ENCODE measurements around the gene SHC3. TPM values are rescaled to one million over a fixed set of nuclear protein-coding genes. Genes with fewer than 3 reads are reported as not detected.
A peak's percentile ranks its signal among the peaks of the same experiment; 100 is the strongest.

SHC3 gene
- total RNA-seq, 2 experiments from 2014 or later = not detected

DNA sequence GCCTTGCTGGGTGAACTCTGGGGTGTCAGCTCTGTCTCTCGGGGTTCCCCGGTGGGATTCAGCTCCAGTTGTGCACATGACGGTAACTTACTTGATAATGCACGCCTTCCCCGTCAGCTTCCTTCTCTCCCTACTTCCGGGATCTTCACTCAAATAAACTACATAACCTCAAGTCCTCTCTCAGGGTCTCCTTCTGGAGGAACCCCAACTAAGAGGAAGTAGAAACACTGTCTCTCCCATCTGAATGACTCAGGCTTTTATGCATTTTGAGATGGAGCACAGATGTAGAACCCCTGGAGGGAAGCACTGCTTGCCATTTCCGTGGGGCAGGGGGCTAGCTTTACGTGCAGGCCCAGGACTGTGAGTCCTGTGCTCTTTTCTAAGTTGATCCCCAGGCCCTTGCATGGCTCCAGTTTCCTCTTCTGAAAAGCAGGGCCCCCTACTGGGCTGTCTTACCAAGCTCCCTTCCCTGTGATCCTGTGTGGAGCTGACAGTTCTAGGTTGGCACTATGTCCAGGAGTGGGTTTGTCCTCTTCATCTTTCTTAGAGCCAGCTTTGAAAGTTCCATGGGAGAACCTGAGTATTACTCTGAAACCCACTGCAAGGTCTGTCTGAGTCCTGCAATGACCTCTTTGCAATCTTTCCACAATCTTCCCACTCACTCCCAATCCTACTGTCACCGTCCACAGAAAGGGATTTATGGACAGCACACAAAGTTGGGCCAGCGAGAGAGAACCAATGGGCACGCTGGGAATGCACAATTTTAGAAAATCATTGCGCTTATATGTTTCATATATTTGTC, 169.7 kb downstream of the SHC3 start:
- H3K4me1 Mint-ChIP-seq = no peaks in the 10 kb centered on the region
- CTCF ChIA-PET = no interaction called here
- H3K27me3 Mint-ChIP-seq = peaks cover 9% of the 10 kb centered on the region
- H3K27ac Mint-ChIP-seq = no peak overlapping the region
- H3K4me3 Mint-ChIP-seq = no peak overlapping the region
- no peak for ATAC-seq
- DNase-seq = no peak
- no peaks in the 10 kb centered on the region for H3K36me3 Mint-ChIP-seq
- H3K9me3 Mint-ChIP-seq (ENCODE audit: low read depth) = no peaks in the 10 kb centered on the region

- H3K4me3 Mint-ChIP-seq = no peak overlapping the region
- no peak overlapping the region for H3K27ac Mint-ChIP-seq
- ATAC-seq (no peak), DNase-seq (no peak)
- H3K27me3 Mint-ChIP-seq = peaks cover 10% of the 10 kb centered on the region
- H3K36me3 Mint-ChIP-seq = no peaks in the 10 kb centered on the region
- no peaks in the 10 kb centered on the region for H3K4me1 Mint-ChIP-seq
- CTCF ChIA-PET = no interaction called here
- no peaks in the 10 kb centered on the region for H3K9me3 Mint-ChIP-seq (ENCODE audit: low read depth)
These were observed 170.4 kb downstream of the SHC3 start for GRCh38 chr9:89008055-89008743.

GRCh38 chr9:89006996-89007967, 171.3 kb downstream of the SHC3 start:
- no peak for DNase-seq
- ATAC-seq = no peak
- no peaks in the 10 kb centered on the region for H3K4me1 Mint-ChIP-seq
- H3K36me3 Mint-ChIP-seq = no peaks in the 10 kb centered on the region
- H3K27me3 Mint-ChIP-seq = peaks cover 13% of the 10 kb centered on the region
- no peak overlapping the region for H3K27ac Mint-ChIP-seq
- H3K4me3 Mint-ChIP-seq = no peak overlapping the region
- CTCF ChIA-PET = no interaction called here
- no peaks in the 10 kb centered on the region for H3K9me3 Mint-ChIP-seq (ENCODE audit: low read depth)

- Mint-ChIP-seq H3K27me3 (peaks cover 16% of the 10 kb centered on the region), H3K4me3 (no peak overlapping the region), H3K4me1 (no peaks in the 10 kb centered on the region), H3K36me3 (no peaks in the 10 kb centered on the region), H3K9me3 (ENCODE audit: low read depth) (no peaks in the 10 kb centered on the region), H3K27ac (no peak overlapping the region)
- no peak for ATAC-seq
- CTCF ChIA-PET = no interaction called here
- no peak for DNase-seq
These were observed 172.4 kb downstream of the SHC3 start for GRCh38 chr9:89006267-89006666.

DNA sequence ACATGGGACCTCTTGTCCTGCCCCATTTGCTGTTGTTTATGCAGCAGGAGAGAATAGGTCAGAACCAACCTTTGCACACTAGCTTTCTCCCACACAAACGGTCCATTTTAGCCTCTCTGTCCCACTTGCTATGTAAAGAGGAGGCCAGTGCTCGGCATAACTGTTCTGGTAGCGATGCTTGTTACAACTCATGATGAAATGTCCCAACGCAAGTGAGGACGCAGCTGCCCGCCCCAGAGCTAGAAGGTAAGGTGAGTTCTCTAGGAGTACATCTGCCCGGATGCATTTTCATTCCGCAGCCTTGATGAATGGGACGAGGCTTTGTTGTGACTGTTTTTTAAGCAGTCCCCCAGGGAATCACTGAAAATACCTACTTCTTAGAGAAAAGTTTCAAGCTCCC, 173.3 kb downstream of the SHC3 start:
- Mint-ChIP-seq H3K27me3 (peaks cover 16% of the 10 kb centered on the region), H3K9me3 (ENCODE audit: low read depth) (no peaks in the 10 kb centered on the region), H3K4me1 (peaks cover 2% of the 10 kb centered on the region), H3K4me3 (no peak overlapping the region), H3K36me3 (no peaks in the 10 kb centered on the region), H3K27ac (no peak overlapping the region)
- DNase-seq (peak; percentile 9), ATAC-seq (no peak)
- CTCF ChIA-PET = no interaction called here

DNA sequence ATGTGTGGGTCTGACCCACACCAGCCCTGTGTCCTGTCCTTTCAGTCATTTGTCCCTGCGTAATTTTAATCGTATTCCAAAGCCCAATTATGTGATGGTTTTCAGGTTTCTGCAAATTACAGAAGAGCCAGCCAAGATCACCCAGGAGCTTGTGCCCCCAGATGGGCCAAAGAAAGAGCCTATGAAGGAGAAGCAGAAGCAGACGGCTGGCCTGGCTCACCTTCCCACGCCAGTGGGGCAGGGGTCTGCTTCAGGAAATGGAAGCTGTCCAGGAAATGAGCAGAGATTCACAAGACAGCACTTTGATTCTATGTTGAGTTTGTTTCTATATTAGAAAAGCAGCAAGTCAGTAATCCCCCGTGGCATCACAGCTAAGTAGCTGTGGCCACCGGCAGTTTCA, 175.6 kb downstream of the SHC3 start:
- CTCF ChIA-PET = no interaction called here
- H3K27me3 Mint-ChIP-seq = peaks cover 20% of the 10 kb centered on the region
- DNase-seq (no peak), ATAC-seq (no peak)
- no peak overlapping the region for H3K27ac Mint-ChIP-seq
- H3K4me3 Mint-ChIP-seq = no peak overlapping the region
- peaks cover 2% of the 10 kb centered on the region for H3K4me1 Mint-ChIP-seq
- H3K36me3 Mint-ChIP-seq = no peaks in the 10 kb centered on the region
- no peaks in the 10 kb centered on the region for H3K9me3 Mint-ChIP-seq (ENCODE audit: low read depth)

DNA sequence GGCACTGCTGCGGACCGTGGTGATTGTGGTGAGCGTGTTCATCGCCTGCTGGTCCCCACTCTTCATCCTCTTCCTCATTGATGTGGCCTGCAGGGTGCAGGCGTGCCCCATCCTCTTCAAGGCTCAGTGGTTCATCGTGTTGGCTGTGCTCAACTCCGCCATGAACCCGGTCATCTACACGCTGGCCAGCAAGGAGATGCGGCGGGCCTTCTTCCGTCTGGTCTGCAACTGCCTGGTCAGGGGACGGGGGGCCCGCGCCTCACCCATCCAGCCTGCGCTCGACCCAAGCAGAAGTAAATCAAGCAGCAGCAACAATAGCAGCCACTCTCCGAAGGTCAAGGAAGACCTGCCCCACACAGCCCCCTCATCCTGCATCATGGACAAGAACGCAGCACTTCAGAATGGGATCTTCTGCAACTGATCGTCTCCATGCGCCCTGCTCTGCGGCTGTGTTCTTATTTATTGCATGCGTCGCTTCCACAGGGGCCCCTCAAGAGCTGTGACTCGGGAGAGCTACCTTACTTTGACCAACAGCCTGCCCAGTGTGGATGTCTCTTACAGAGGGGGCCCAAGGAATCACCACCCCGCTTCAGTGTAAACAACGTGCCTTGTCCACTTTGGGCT, 176.6 kb downstream of the SHC3 start:
- no peak overlapping the region for H3K27ac Mint-ChIP-seq
- H3K9me3 Mint-ChIP-seq (ENCODE audit: low read depth) = no peaks in the 10 kb centered on the region
- DNase-seq (no peak), ATAC-seq (no peak)
- H3K36me3 Mint-ChIP-seq = no peaks in the 10 kb centered on the region
- CTCF ChIA-PET = no interaction called here
- peaks cover 2% of the 10 kb centered on the region for H3K4me1 Mint-ChIP-seq
- H3K4me3 Mint-ChIP-seq = no peak overlapping the region
- H3K27me3 Mint-ChIP-seq = peaks cover 20% of the 10 kb centered on the region

DNA sequence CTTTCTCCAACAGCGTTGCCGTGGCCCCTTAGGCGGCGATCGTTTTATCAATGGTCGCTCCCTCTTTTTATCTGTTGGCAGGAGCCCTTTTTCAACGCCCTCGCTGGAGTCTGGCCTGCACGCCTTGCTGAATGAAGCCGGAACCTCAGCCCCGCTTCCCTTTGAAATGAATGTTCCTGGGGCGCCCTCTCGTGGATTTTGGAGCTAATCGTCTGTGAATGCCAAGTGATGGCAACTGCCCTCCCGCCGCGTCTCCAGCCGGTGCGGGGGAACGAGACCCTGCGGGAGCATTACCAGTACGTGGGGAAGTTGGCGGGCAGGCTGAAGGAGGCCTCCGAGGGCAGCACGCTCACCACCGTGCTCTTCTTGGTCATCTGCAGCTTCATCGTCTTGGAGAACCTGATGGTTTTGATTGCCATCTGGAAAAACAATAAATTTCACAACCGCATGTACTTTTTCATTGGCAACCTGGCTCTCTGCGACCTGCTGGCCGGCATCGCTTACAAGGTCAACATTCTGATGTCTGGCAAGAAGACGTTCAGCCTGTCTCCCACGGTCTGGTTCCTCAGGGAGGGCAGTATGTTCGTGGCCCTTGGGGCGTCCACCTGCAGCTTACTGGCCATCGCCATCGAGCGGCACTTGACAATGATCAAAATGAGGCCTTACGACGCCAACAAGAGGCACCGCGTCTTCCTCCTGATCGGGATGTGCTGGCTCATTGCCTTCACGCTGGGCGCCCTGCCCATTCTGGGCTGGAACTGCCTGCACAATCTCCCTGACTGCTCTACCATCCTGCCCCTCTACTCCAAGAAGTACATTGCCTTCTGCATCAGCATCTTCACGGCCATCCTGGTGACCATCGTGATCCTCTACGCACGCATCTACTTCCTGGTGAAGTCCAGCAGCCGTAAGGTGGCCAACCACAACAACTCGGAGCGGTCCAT, 177.4 kb downstream of the SHC3 start:
- Mint-ChIP-seq H3K4me1 (peaks cover 2% of the 10 kb centered on the region), H3K36me3 (no peaks in the 10 kb centered on the region), H3K9me3 (ENCODE audit: low read depth) (no peaks in the 10 kb centered on the region), H3K27me3 (peaks cover 20% of the 10 kb centered on the region), H3K4me3 (no peak overlapping the region), H3K27ac (no peak overlapping the region)
- CTCF ChIA-PET = interaction anchor here (0.7 to 1.5 kb wide), 9 partner anchors 10 to 895 kb away, joined by 3 to 11 read pairs (median 3); no protein-coding TSS in a partner anchor
- peak; percentile 63 for ATAC-seq
- DNase-seq = peak; percentile 81

- H3K27ac Mint-ChIP-seq = no peak overlapping the region
- peaks cover 2% of the 10 kb centered on the region for H3K4me1 Mint-ChIP-seq
- no peaks in the 10 kb centered on the region for H3K36me3 Mint-ChIP-seq
- no peaks in the 10 kb centered on the region for H3K9me3 Mint-ChIP-seq (ENCODE audit: low read depth)
- ATAC-seq (no peak), DNase-seq (no peak)
- CTCF ChIA-PET = interaction anchor here (0.7 to 1.5 kb wide), 9 partner anchors 11 to 894 kb away, joined by 3 to 11 read pairs (median 3); no protein-coding TSS in a partner anchor
- peaks cover 19% of the 10 kb centered on the region for H3K27me3 Mint-ChIP-seq
- no peak overlapping the region for H3K4me3 Mint-ChIP-seq
These were observed 178.2 kb downstream of the SHC3 start for GRCh38 chr9:89000371-89000781.

DNA sequence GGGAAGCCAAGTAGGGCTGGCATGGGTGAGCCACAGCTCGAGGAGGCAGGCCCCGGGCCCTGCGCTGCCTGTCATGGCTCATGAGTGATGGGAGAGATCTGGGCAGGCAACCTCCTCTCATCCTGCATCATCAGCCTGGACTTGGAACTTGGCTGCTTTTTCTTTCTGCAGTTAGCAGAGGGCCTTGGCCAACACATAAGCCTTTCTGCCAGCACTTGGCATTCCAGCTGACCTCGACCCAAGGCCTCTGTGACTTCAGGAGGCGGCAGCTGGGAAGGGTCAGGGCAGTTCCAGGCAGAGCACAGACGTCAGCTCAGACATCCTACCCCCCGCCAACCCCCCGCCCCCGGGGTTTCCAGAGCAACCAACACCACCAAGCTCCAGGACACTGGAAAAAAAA, 179.7 kb downstream of the SHC3 start:
- H3K4me1 Mint-ChIP-seq = peaks cover 2% of the 10 kb centered on the region
- DNase-seq = no peak
- CTCF ChIA-PET = interaction anchor here (0.6 kb wide), 1 partner anchor 420 kb away, joined by 3 read pairs; no protein-coding TSS in a partner anchor
- no peaks in the 10 kb centered on the region for H3K36me3 Mint-ChIP-seq
- no peak overlapping the region for H3K27ac Mint-ChIP-seq
- no peak for ATAC-seq
- peaks cover 20% of the 10 kb centered on the region for H3K27me3 Mint-ChIP-seq
- H3K9me3 Mint-ChIP-seq (ENCODE audit: low read depth) = no peaks in the 10 kb centered on the region
- no peak overlapping the region for H3K4me3 Mint-ChIP-seq

GRCh38 chr9:88998503-88998902, 180.1 kb downstream of the SHC3 start:
- no peak overlapping the region for H3K27ac Mint-ChIP-seq
- no peaks in the 10 kb centered on the region for H3K36me3 Mint-ChIP-seq
- no peaks in the 10 kb centered on the region for H3K9me3 Mint-ChIP-seq (ENCODE audit: low read depth)
- peaks cover 2% of the 10 kb centered on the region for H3K4me1 Mint-ChIP-seq
- no peak for DNase-seq
- H3K4me3 Mint-ChIP-seq = no peak overlapping the region
- H3K27me3 Mint-ChIP-seq = peaks cover 24% of the 10 kb centered on the region
- no peak for ATAC-seq
- CTCF ChIA-PET = no interaction called here

DNA sequence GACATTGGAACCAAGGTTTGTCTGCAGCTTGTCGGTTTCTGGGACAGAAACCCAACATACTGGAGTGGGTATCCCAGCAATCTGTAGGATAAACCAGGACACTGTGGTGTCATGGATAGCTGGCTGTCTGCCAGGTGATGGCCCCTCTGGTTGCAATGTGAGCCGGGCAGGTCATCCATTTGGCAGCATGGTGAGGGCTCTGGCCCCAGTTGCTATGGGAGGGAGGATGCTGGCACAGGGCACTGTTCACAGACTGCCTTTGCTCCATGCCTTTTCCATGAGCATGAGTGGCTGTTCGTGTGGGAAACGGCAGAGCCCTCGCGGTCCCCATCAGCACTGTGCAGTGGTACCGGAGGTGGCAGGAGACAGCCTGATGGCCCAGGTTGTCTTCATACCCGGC, 181.0 kb downstream of the SHC3 start:
- Mint-ChIP-seq H3K36me3 (no peaks in the 10 kb centered on the region), H3K27ac (no peak overlapping the region), H3K4me1 (peaks cover 2% of the 10 kb centered on the region), H3K4me3 (no peak overlapping the region), H3K27me3 (peaks cover 26% of the 10 kb centered on the region), H3K9me3 (ENCODE audit: low read depth) (no peaks in the 10 kb centered on the region)
- CTCF ChIA-PET = no interaction called here
- no peak for DNase-seq
- ATAC-seq = no peak

Data from activated CD8-positive, alpha-beta memory T cell treated with anti-CD3 and anti-CD28 coated beads, Interleukin-2, amount 10 ng/mL, durations not matched to agents 7 days and 5 days (primary cell).